ENCODE data around the gene RSPRY1. TPM values are rescaled to one million over a fixed set of nuclear protein-coding genes. Genes with fewer than 3 reads are reported as not detected.

RSPRY1 gene
- total and polyA plus RNA-seq, 2 of the 4 experiments (the other 2 are of a cell fraction): 25.2 to 62.2 TPM

DNA sequence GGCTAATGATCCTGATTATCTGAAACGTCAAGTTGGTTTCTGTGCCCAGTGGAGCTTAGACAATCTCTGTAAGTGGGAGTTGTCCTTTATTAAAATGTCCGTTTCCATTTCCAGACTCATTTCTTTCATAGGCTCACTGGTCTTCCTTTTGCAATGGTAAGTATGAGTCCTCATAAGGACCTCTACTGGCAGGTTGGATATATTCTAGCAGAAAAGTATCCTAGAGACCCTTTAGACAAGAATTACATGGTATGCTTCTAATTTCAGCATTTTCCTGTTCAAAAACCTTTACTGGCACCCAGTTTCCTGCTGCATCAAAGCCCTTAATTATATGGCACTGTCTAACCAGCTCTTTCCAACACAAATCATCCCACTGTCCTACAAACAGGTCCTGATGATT lies 30.8 kb downstream of the RSPRY1 start:
- no peak overlapping the region for H2BK20ac ChIP-seq (ENCODE audit: low read depth, low read length)
- CTCF ChIA-PET: no interaction called here
- no peaks in the 10 kb centered on the region for H3K9me1 ChIP-seq (ENCODE audit: insufficient read depth, low read length)
- no peak overlapping the region for H4K91ac ChIP-seq (ENCODE audit: insufficient read depth, low read depth, low read length)
- no peak overlapping the region for H2BK15ac ChIP-seq (ENCODE audit: low read depth, low read length)
- H3K27me3 ChIP-seq (ENCODE audit: control insufficient read depth, insufficient read depth, low read length): no peaks in the 10 kb centered on the region
- peaks cover 52% of the 10 kb centered on the region for H3K36me3 ChIP-seq (ENCODE audit: control insufficient read depth, insufficient read depth, low read length)
- no peak overlapping the region for H3K4me2 ChIP-seq (ENCODE audit: low read depth, low read length)
- no peak overlapping the region for H3K14ac ChIP-seq (replicated peaks; ENCODE audit: low read depth, low read length)
- BruUV-seq (replicated peaks): no TSS peak
- H2AFZ ChIP-seq (replicated peaks; ENCODE audit: low read length, poor library complexity): no peak overlapping the region
- H2BK120ac ChIP-seq (ENCODE audit: low read depth, low read length): no peak overlapping the region
- dilution Hi-C loops (cut with HindIII; ENCODE audit: low sequenced_read_pairs, unreplicated experiment): no loop called here
- H3K4me1 ChIP-seq (ENCODE audit: control insufficient read depth, insufficient read depth, low read length): no peaks in the 10 kb centered on the region
- POLR2A ChIA-PET (ENCODE audit: unreplicated experiment): no interaction called here
- H3K9me3 ChIP-seq (ENCODE audit: control insufficient read depth, insufficient read depth, low read length): peaks cover 26% of the 10 kb centered on the region
- no peak overlapping the region for H4K8ac ChIP-seq (ENCODE audit: low read depth in 2 of 2, low read length in 2 of 2)
- H3K23ac ChIP-seq (ENCODE audit: low read depth, low read length): no peak overlapping the region
- no peak overlapping the region for H3K27ac ChIP-seq (ENCODE audit: insufficient read depth, low read length)
- no peak overlapping the region for H3K4me3 ChIP-seq (ENCODE audit: insufficient read depth, low read depth, low read length)
- no peak overlapping the region for H3K4ac ChIP-seq (ENCODE audit: low read depth, low read length)
- no peak for ATAC-seq (ENCODE audit: low read depth)
- WGBS, 2 experiments (ENCODE audit: extremely low coverage in 2 of 2, insufficient read length in 1 of 2): no CpG with 5 or more reads among the region's 2 CpGs
- no peak overlapping the region for H2AK9ac ChIP-seq (replicated peaks; ENCODE audit: low read depth, low read length, poor library complexity)
- H2BK5ac ChIP-seq (ENCODE audit: low read depth, low read length, poor library complexity, severe bottlenecking): no peak overlapping the region
- TF ChIP-seq, protein P1, sequence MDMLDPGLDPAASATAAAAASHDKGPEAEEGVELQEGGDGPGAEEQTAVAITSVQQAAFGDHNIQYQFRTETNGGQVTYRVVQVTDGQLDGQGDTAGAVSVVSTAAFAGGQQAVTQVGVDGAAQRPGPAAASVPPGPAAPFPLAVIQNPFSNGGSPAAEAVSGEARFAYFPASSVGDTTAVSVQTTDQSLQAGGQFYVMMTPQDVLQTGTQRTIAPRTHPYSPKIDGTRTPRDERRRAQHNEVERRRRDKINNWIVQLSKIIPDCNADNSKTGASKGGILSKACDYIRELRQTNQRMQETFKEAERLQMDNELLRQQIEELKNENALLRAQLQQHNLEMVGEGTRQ (IDR thresholded peaks at IDR 0.05; ENCODE audit: low read depth, low read length): no peak
- TF ChIP-seq CHD1 (IDR thresholded peaks at IDR 0.05; ENCODE audit: low read depth, low read length) (no peak), MAZ (IDR thresholded peaks at IDR 0.05; ENCODE audit: borderline replicate concordance, low read depth, low read length) (no peak), CEBPB (IDR thresholded peaks at IDR 0.05; ENCODE audit: low read depth, low read length) (no peak), MXI1 (IDR thresholded peaks at IDR 0.05; ENCODE audit: borderline replicate concordance, low read depth, low read length) (no peak), RCOR1 (IDR thresholded peaks at IDR 0.05; ENCODE audit: insufficient replicate concordance, low read length) (no peak), NFE2L2 (IDR thresholded peaks at IDR 0.05; ENCODE audit: low read depth, low read length) (no peak), POLR2A (IDR thresholded peaks at IDR 0.05; ENCODE audit: low read depth, low read length) (no peak), SMC3 (IDR thresholded peaks at IDR 0.05; ENCODE audit: low read depth, low read length) (no peak), RFX5 (IDR thresholded peaks at IDR 0.05; ENCODE audit: low read depth, low read length) (no peak), RAD21 (IDR thresholded peaks at IDR 0.05; ENCODE audit: low read length) (no peak), MAFK (IDR thresholded peaks at IDR 0.05; ENCODE audit: low read depth, low read length) (no peak), FOS (IDR thresholded peaks at IDR 0.05; ENCODE audit: low read depth, low read length) (no peak), BHLHE40 (IDR thresholded peaks at IDR 0.05; ENCODE audit: low read depth, low read length) (no peak)
- TF ChIP-seq, protein P2, sequence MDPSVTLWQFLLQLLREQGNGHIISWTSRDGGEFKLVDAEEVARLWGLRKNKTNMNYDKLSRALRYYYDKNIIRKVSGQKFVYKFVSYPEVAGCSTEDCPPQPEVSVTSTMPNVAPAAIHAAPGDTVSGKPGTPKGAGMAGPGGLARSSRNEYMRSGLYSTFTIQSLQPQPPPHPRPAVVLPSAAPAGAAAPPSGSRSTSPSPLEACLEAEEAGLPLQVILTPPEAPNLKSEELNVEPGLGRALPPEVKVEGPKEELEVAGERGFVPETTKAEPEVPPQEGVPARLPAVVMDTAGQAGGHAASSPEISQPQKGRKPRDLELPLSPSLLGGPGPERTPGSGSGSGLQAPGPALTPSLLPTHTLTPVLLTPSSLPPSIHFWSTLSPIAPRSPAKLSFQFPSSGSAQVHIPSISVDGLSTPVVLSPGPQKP (IDR thresholded peaks at IDR 0.05; ENCODE audit: borderline replicate concordance, low read depth, low read length): no peak
- TF ChIP-seq, protein P3, sequence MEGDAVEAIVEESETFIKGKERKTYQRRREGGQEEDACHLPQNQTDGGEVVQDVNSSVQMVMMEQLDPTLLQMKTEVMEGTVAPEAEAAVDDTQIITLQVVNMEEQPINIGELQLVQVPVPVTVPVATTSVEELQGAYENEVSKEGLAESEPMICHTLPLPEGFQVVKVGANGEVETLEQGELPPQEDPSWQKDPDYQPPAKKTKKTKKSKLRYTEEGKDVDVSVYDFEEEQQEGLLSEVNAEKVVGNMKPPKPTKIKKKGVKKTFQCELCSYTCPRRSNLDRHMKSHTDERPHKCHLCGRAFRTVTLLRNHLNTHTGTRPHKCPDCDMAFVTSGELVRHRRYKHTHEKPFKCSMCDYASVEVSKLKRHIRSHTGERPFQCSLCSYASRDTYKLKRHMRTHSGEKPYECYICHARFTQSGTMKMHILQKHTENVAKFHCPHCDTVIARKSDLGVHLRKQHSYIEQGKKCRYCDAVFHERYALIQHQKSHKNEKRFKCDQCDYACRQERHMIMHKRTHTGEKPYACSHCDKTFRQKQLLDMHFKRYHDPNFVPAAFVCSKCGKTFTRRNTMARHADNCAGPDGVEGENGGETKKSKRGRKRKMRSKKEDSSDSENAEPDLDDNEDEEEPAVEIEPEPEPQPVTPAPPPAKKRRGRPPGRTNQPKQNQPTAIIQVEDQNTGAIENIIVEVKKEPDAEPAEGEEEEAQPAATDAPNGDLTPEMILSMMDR (conservative IDR thresholded peaks at IDR 0.05; ENCODE audit: low read depth, low read length): no peak
- no peak for DNase-seq
- no peak overlapping the region for H3K9ac ChIP-seq (ENCODE audit: low read depth, low read length)
- no peaks in the 10 kb centered on the region for H4K20me1 ChIP-seq (ENCODE audit: insufficient read depth, low read length)
- intact Hi-C loops (cut with micrococcal nuclease): no loop called here
- H4K5ac ChIP-seq (ENCODE audit: low read depth, low read length): no peak overlapping the region
- H3K56ac ChIP-seq (ENCODE audit: extremely low read depth, insufficient read depth, low read length): no peak overlapping the region
- peaks cover 6 to 11% of the 10 kb centered on the region in 2 experiments; a peak in 2 of 4 replicates for H3K79me1 ChIP-seq (ENCODE audit: low read depth in 1 of 2, low read length in 2 of 2)
- no peak overlapping the region for H2AK5ac ChIP-seq (ENCODE audit: low read depth, low read length)
- H3K18ac ChIP-seq (ENCODE audit: low read depth, low read length): no peak overlapping the region
- in situ Hi-C loops (cut with MboI; ENCODE audit: low sequenced_read_pairs): no loop called here
